SK-N-SH (cell line): ENCODE measurements around the gene TM9SF2. TPM values are rescaled to one million over a fixed set of nuclear protein-coding genes. Genes with fewer than 3 reads are reported as not detected.

Experiments
- CTCF ChIA-PET: fragments of 300-600, 350-600 bp; formaldehyde crosslinking; extraction: SDS; loops from one replicate; lab custom pipeline; 2021; lab: Yijun Ruan, JAX
- POLR2A ChIA-PET: fragments of 350-600 bp; sonication (Branson Sonifier 250); formaldehyde crosslinking; extraction: SDS; loops from one replicate; lab custom pipeline; 2020; ENCODE audit warnings: antibody characterized with exemption, inconsistent platforms; lab: Yijun Ruan, JAX
- DNase-seq: peaks from one replicate; pipeline ENCODE4 v3.0.0; 2012
- H2AFZ ChIP-seq: fragments of 200-600 bp; sonication (generic); 2 replicates; pipeline ENCODE4 v1.8.1; 2016; ENCODE audit warnings: antibody characterized with exemption, mild to moderate bottlenecking, low read depth
- H3F3A ChIP-seq: fragments of 200-600 bp; sonication (generic); replicated peaks from 2 replicates; pipeline ENCODE3; 2016; ENCODE audit warnings: antibody characterized with exemption, mild to moderate bottlenecking; ENCODE audit not compliant: insufficient read depth
- H3K27ac ChIP-seq, 2 experiments: fragments of 200-500 bp in 1 of 2; fragments of 200-600 bp in 1 of 2; sonication (Bioruptor generic) in 1 of 2; sonication (generic), shearing (Covaris generic) in 1 of 2; 2 replicates each; pipeline versions ENCODE4 v1.5.1 to v1.6.1; 2014 to 2016; ENCODE audit warnings: low read depth in 2 of 2, inconsistent platforms in 1 of 2, low read length in 1 of 2, mild to moderate bottlenecking in 1 of 2, mixed read lengths in 1 of 2
- H3K27me3 ChIP-seq: fragments of 200-600 bp; sonication (generic), shearing (Covaris generic); 2 replicates; pipeline ENCODE4 v1.6.1; 2016; ENCODE audit warnings: mixed run types; ENCODE audit not compliant: insufficient read depth
- H3K36me3 ChIP-seq, 2 experiments: fragments of 200-500 bp in 1 of 2; fragments of 200-600 bp in 1 of 2; sonication (Bioruptor generic) in 1 of 2; sonication (generic) in 1 of 2; replicated peaks in 1 of 2; 2 replicates each; pipeline versions ENCODE3 to v1.5.1; 2014 to 2016; ENCODE audit warnings: low read length in 1 of 2, mild to moderate bottlenecking in 1 of 2; ENCODE audit not compliant: insufficient read depth in 2 of 2, control insufficient read depth in 1 of 2
- H3K4me1 ChIP-seq, 2 experiments: fragments of 200-500 bp in 1 of 2; fragments of 200-600 bp in 1 of 2; sonication (Bioruptor generic) in 1 of 2; sonication (generic), shearing (Covaris generic) in 1 of 2; 2 replicates each; pipeline versions ENCODE4 v1.5.1 to v1.6.1; 2014 to 2016; ENCODE audit warnings: low read depth in 1 of 2, low read length in 1 of 2, mixed run types in 1 of 2; ENCODE audit not compliant: insufficient read depth in 2 of 2, control insufficient read depth in 1 of 2
- H3K4me2 ChIP-seq: fragments of 200-600 bp; sonication (generic), shearing (Covaris generic); 2 replicates; pipeline ENCODE4 v1.6.1; 2017; ENCODE audit warnings: mixed run types
- H3K4me3 ChIP-seq, 2 experiments: fragments of 200-500 bp in 1 of 2; fragments of 200-600 bp in 1 of 2; sonication (Bioruptor generic) in 1 of 2; sonication (generic), shearing (Covaris generic) in 1 of 2; 2 replicates each; pipeline versions ENCODE4 v1.5.1 to v1.8.1; 2014 to 2016; ENCODE audit warnings: low read depth in 2 of 2, inconsistent platforms in 1 of 2, low read length in 1 of 2, mild to moderate bottlenecking in 1 of 2, mixed read lengths in 1 of 2, moderate library complexity in 1 of 2
- H3K79me2 ChIP-seq: fragments of 200-600 bp; sonication (generic); 2 replicates; pipeline ENCODE4 v1.8.1; 2017; ENCODE audit warnings: mild to moderate bottlenecking; ENCODE audit not compliant: insufficient read depth
- H3K9ac ChIP-seq: fragments of 200-600 bp; sonication (generic); 2 replicates; pipeline ENCODE4 v1.6.1; 2017; ENCODE audit warnings: mixed run types
- H3K9me2 ChIP-seq: fragments of 200-600 bp; sonication (generic); 2 replicates; pipeline ENCODE4 v1.6.1; 2017; ENCODE audit warnings: mixed run types
- H3K9me3 ChIP-seq: fragments of 200-600 bp; sonication (generic); 2 replicates; pipeline ENCODE4 v1.6.1; 2017; ENCODE audit warnings: mixed run types, mild to moderate bottlenecking, moderate library complexity
- H4K20me1 ChIP-seq: fragments of 200-600 bp; sonication (generic); 2 replicates; pipeline ENCODE4 v1.6.1; 2017; ENCODE audit warnings: mild to moderate bottlenecking, mixed run types; ENCODE audit not compliant: insufficient read depth
- IRF3 ChIP-seq: fragments of 150-350 bp; IDR thresholded peaks from 2 replicates; pipeline ENCODE4 v1.6.1; 2016; ENCODE audit warnings: mild to moderate bottlenecking, low read depth, low read length
- JUND ChIP-seq: IDR thresholded peaks from 2 replicates; pipeline ENCODE4 v1.4.0; 2012
- REST ChIP-seq: IDR thresholded peaks from 2 replicates; pipeline ENCODE4 v1.6.1; 2012; ENCODE audit warnings: mild to moderate bottlenecking, low read depth, low read length, moderate library complexity
- RXRA ChIP-seq: IDR thresholded peaks from 2 replicates; pipeline ENCODE4 v1.4.0; 2012; ENCODE audit warnings: low read depth, mild to moderate bottlenecking, borderline replicate concordance
- SIN3A ChIP-seq: IDR thresholded peaks from 2 replicates; pipeline ENCODE4 v1.6.1; 2012; ENCODE audit warnings: low read depth, mild to moderate bottlenecking, low read length, moderate library complexity, borderline replicate concordance
- TAF1 ChIP-seq: IDR thresholded peaks from 2 replicates; pipeline ENCODE4 v1.6.1; 2012; ENCODE audit warnings: low read depth, mild to moderate bottlenecking, low read length, moderate library complexity, borderline replicate concordance
- WGBS: methylation state at CpG from one replicate; pipeline ENCODE4 v1.1.6; 2017; ENCODE audit warnings: low lambda C conversion rate; 5-methylcytosine and 5-hydroxymethylcytosine counted together
- polyA plus RNA-seq, 3 experiments: library from polyadenylated mRNA; depleted of rRNA; stranded (reverse); fragments of >200 nt; gene quantifications; 2 replicates each; pipeline ENCODE4 v1.2.3, GENCODE V29; 2012
- TF ChIP-seq, protein P1 (sequence below): IDR thresholded peaks from 2 replicates; pipeline ENCODE4; 2012

TM9SF2 gene
- polyA plus RNA-seq, 1 of the 3 experiments (the other 2 are of a cell fraction), result 49.8 TPM

DNA sequence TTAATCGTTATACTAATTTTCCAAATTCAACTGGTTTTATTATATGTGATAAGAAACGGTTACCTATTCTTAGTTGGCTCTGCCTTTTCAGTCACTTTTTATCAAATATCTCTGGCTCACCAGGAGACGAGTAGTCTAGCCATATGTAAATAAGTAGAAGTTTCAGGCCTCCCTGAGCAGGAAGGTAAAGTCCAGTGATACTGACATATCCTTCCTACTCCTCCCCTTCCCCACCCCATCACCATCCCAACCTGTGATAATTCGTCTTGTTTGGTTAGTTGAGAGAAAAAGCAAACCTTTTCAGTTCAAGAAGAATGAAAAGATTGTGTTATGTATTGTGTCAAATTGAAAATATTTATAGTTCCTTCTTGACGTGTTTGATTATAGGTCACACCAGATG lies 53.9 kb downstream of the TM9SF2 start:
- H3K27ac ChIP-seq, result no peak overlapping the region
- no peaks in the 10 kb centered on the region for H3K27me3 ChIP-seq
- H3K79me2 ChIP-seq, result no peaks in the 10 kb centered on the region
- H3K4me3 ChIP-seq, result no peak overlapping the region
- H2AFZ ChIP-seq, result no peak overlapping the region
- no peak overlapping the region for H3K4me2 ChIP-seq
- CTCF ChIA-PET, result no interaction called here
- H3K9ac ChIP-seq, result no peak overlapping the region
- peaks cover 74 to 77% of the 10 kb centered on the region in 2 experiments for H3K36me3 ChIP-seq
- no peaks in the 10 kb centered on the region; a peak in 1 of 4 replicates for H3K4me1 ChIP-seq
- H3K9me3 ChIP-seq, result no peaks in the 10 kb centered on the region
- no peak for TF ChIP-seq IRF3
- TF ChIP-seq RXRA, result no peak
- no peak for TF ChIP-seq REST
- no peak for TF ChIP-seq SIN3A
- POLR2A ChIA-PET, result no interaction called here
- WGBS, result 95% methylated on average over 5 of the region's 5 CpGs
- no peak for DNase-seq
- no peaks in the 10 kb centered on the region; the same call in 1 of the 2 replicates for H4K20me1 ChIP-seq
- H3F3A ChIP-seq, result no peaks in the 10 kb centered on the region
- H3K9me2 ChIP-seq, result no peaks in the 10 kb centered on the region

GRCh38 chr13:99556867-99557443 lies 55.7 kb downstream of the TM9SF2 start:
- Histone ChIP-seq H3K79me2 (no peaks in the 10 kb centered on the region), H3K9ac (no peak overlapping the region), H3K4me1 (no peaks in the 10 kb centered on the region; a peak in 1 of 4 replicates), H3K27me3 (no peaks in the 10 kb centered on the region), H4K20me1 (no peaks in the 10 kb centered on the region; the same call in 1 of the 2 replicates), H3K9me2 (no peaks in the 10 kb centered on the region), H3K9me3 (no peaks in the 10 kb centered on the region), H3F3A (no peaks in the 10 kb centered on the region), H3K4me3 (no peak overlapping the region), H2AFZ (no peak overlapping the region), H3K27ac (no peak overlapping the region), H3K36me3 (peaks cover 68 to 76% of the 10 kb centered on the region in 2 experiments), H3K4me2 (no peak overlapping the region)
- TF ChIP-seq IRF3 (no peak), JUND (no peak), TAF1 (no peak)
- TF ChIP-seq, protein P1, sequence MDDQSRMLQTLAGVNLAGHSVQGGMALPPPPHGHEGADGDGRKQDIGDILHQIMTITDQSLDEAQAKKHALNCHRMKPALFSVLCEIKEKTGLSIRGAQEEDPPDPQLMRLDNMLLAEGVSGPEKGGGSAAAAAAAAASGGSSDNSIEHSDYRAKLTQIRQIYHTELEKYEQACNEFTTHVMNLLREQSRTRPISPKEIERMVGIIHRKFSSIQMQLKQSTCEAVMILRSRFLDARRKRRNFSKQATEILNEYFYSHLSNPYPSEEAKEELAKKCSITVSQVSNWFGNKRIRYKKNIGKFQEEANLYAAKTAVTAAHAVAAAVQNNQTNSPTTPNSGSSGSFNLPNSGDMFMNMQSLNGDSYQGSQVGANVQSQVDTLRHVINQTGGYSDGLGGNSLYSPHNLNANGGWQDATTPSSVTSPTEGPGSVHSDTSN, result no peak
- ChIA-PET CTCF (interaction anchor here (1.2 kb wide), 1 partner anchor 52 kb away, joined by 3 read pairs; no protein-coding TSS in a partner anchor), POLR2A (no interaction called here)
- 94% methylated on average over 7 of the region's 7 CpGs for WGBS
- DNase-seq, result no peak
